ENCODE results near the gene ASIC3.
"Not testable (repeated sequence)": the region's sequence is repeated elsewhere in the genome, so short reads cannot be mapped to it uniquely, and the experiment has no call there.

The ASIC3 gene

GRCh38 chr7:151047976-151048815 lies at the start of gene ASIC3:
Gene ASIC3 (plus strand): TSS chr7:151048531. CDS start chr7:151048886, 355 bp downstream.
- in situ Hi-C loops (cut with MboI; ENCODE audit: low sequenced_read_pairs) = no loop called here

GRCh38 chr7:150999001-150999400 lies 49.3 kb upstream of the ASIC3 start:
- in situ Hi-C loops (cut with MboI; ENCODE audit: low sequenced_read_pairs) = loop anchor here (25.0 kb wide), 1 partner anchor 562 kb away; no protein-coding TSS in a partner anchor

- in situ Hi-C loops (cut with MboI; ENCODE audit: low sequenced_read_pairs) = loop anchor here (25.0 kb wide), 1 partner anchor 562 kb away; no protein-coding TSS in a partner anchor
Measured at GRCh38 chr7:150999497-151000230, 48.7 kb upstream of the ASIC3 start.

- in situ Hi-C loops (cut with MboI; ENCODE audit: low sequenced_read_pairs) = no loop called here
Measured at GRCh38 chr7:151000897-151001495, 47.3 kb upstream of the ASIC3 start.

GRCh38 chr7:151001546-151001945 lies 46.8 kb upstream of the ASIC3 start:
- in situ Hi-C loops (cut with MboI; ENCODE audit: low sequenced_read_pairs) = no loop called here

- in situ Hi-C loops (cut with MboI; ENCODE audit: low sequenced_read_pairs) = no loop called here
Measured at GRCh38 chr7:151003572-151003971, 44.8 kb upstream of the ASIC3 start.

- in situ Hi-C loops (cut with MboI; ENCODE audit: low sequenced_read_pairs) = no loop called here
Measured at GRCh38 chr7:151005566-151005965, 42.8 kb upstream of the ASIC3 start.

- in situ Hi-C loops (cut with MboI; ENCODE audit: low sequenced_read_pairs) = no loop called here
Measured at GRCh38 chr7:151006590-151007300, 41.6 kb upstream of the ASIC3 start.

GRCh38 chr7:151007469-151007898 lies 40.8 kb upstream of the ASIC3 start:
- in situ Hi-C loops (cut with MboI; ENCODE audit: low sequenced_read_pairs) = no loop called here

- in situ Hi-C loops (cut with MboI; ENCODE audit: low sequenced_read_pairs) = no loop called here
Measured at GRCh38 chr7:151008143-151008510, 40.2 kb upstream of the ASIC3 start.

GRCh38 chr7:151008511-151009323 lies 39.6 kb upstream of the ASIC3 start:
- in situ Hi-C loops (cut with MboI; ENCODE audit: low sequenced_read_pairs) = no loop called here

GRCh38 chr7:151009327-151010036 lies 38.8 kb upstream of the ASIC3 start:
- in situ Hi-C loops (cut with MboI; ENCODE audit: low sequenced_read_pairs) = no loop called here

- in situ Hi-C loops (cut with MboI; ENCODE audit: low sequenced_read_pairs) = no loop called here
Measured at GRCh38 chr7:151010037-151010306, 38.4 kb upstream of the ASIC3 start.

- in situ Hi-C loops (cut with MboI; ENCODE audit: low sequenced_read_pairs) = no loop called here
Measured at GRCh38 chr7:151010307-151011096, 37.8 kb upstream of the ASIC3 start.

GRCh38 chr7:151011097-151011409 lies 37.3 kb upstream of the ASIC3 start:
- in situ Hi-C loops (cut with MboI; ENCODE audit: low sequenced_read_pairs) = no loop called here

GRCh38 chr7:151011616-151012015 lies 36.7 kb upstream of the ASIC3 start:
- in situ Hi-C loops (cut with MboI; ENCODE audit: low sequenced_read_pairs) = not testable (repeated sequence)

GRCh38 chr7:151012031-151012692 lies 36.2 kb upstream of the ASIC3 start:
- in situ Hi-C loops (cut with MboI; ENCODE audit: low sequenced_read_pairs) = no loop called here

GRCh38 chr7:151012911-151013347 lies 35.4 kb upstream of the ASIC3 start:
- in situ Hi-C loops (cut with MboI; ENCODE audit: low sequenced_read_pairs) = no loop called here

GRCh38 chr7:151013356-151013732 lies 35.0 kb upstream of the ASIC3 start:
- in situ Hi-C loops (cut with MboI; ENCODE audit: low sequenced_read_pairs) = no loop called here
